A549 (cell line): Measurements from ENCODE around the gene TBX1. TPM values are rescaled to one million over a fixed set of nuclear protein-coding genes. Genes with fewer than 3 reads are reported as not detected.

Source experiments
- ATAC-seq, 2 experiments: fragments of 200-7000 bp in 1 of 2; fragments of >200 bp in 1 of 2; cut with Nextera tagmentation in 1 of 2; cut with Tn5 transposase in 1 of 2; 3 replicates each; pipeline versions ENCODE4 v1.8.0 to v1.9.1; 2018 to 2020; ENCODE audit warnings: mild to moderate bottlenecking in 1 of 2, moderate library complexity in 1 of 2
- CTCF ChIA-PET: fragments of 300-600 bp; sonication (Branson Sonifier 250); formaldehyde crosslinking; extraction: SDS; loops from one replicate; lab custom pipeline; 2021; ENCODE audit warnings: antibody characterized with exemption, inconsistent platforms; lab: Yijun Ruan, JAX
- POLR2A ChIA-PET: fragments of 350-600 bp; formaldehyde crosslinking; extraction: SDS; loops from one replicate; lab custom pipeline; 2021; ENCODE audit warnings: antibody characterized with exemption, inconsistent platforms; lab: Yijun Ruan, JAX
- DNase-seq, 2 experiments: peaks; one replicate each; pipeline versions ENCODE4 v3.0.0 to v3.0.0-alpha.2; 2011 to 2016; ENCODE audit warnings: low read depth in 1 of 2, low spot score in 1 of 2
- FAIRE-seq: peaks from 2 replicates; lab custom pipeline; 2011; peaks lifted over from hg19 to GRCh38; lab: Jason Lieb, UNC
- H3K27ac ChIP-seq, 2 experiments: fragments of >200 bp; sonication (Bioruptor Twin); formaldehyde crosslinking; 3 replicates each; pipeline ENCODE4 v1.5.1; 2016 to 2017
- H3K4me1 ChIP-seq: fragments of >200 bp; sonication (Bioruptor Twin); formaldehyde crosslinking; 3 replicates; pipeline ENCODE4 v1.6.1; 2016
- H3K4me2 ChIP-seq: fragments of >200 bp; sonication (Bioruptor Twin); formaldehyde crosslinking; 3 replicates; pipeline ENCODE4 v1.6.1; 2016
- H3K4me3 ChIP-seq: fragments of >200 bp; sonication (Bioruptor Twin); formaldehyde crosslinking; 3 replicates; pipeline ENCODE4 v1.5.1; 2016
- H3K9me3 ChIP-seq: fragments of >200 bp; sonication (Bioruptor Twin); formaldehyde crosslinking; 3 replicates; pipeline ENCODE4 v1.6.1; 2016
- CBX8 ChIP-seq: fragments of 200-600 bp; sonication (generic); IDR thresholded peaks from 2 replicates; pipeline ENCODE4 v1.6.1; 2016
- CEBPB ChIP-seq, 2 experiments: fragments of >200 bp in 1 of 2; sonication (Bioruptor Twin) in 1 of 2; formaldehyde crosslinking in 1 of 2; IDR thresholded peaks; 2 replicates each; pipeline ENCODE4 v1.6.1; 2012 to 2016
- EP300 ChIP-seq, 2 experiments: fragments of >200 bp; sonication (Bioruptor Twin); formaldehyde crosslinking; IDR thresholded peaks; 2 replicates in 1 of 2; 3 replicates in 1 of 2; pipeline ENCODE4 v1.6.1; 2016 to 2017
- FOSL2 ChIP-seq, 2 experiments: fragments of 450-650 bp in 1 of 2; fragments of >200 bp in 1 of 2; sonication (Bioruptor Twin) in 1 of 2; formaldehyde crosslinking; IDR thresholded peaks; 2 replicates each; pipeline versions ENCODE4 v1.5.0 to v1.6.1; 2016 to 2020; ENCODE audit warnings: mild to moderate bottlenecking in 1 of 2, moderate library complexity in 1 of 2
- HDAC2 ChIP-seq: fragments of 200-600 bp; sonication (generic); IDR thresholded peaks from 2 replicates; pipeline ENCODE4 v1.6.1; 2016
- HEYL ChIP-seq: fragments of 250-450 bp; sonication (Bioruptor Pico); IDR thresholded peaks from 2 replicates; pipeline ENCODE4 v1.8.0; 2021; ENCODE audit warnings: mild to moderate bottlenecking, moderate library complexity
- HOXB13 ChIP-seq: fragments of 250-450 bp; sonication (Bioruptor Pico); IDR thresholded peaks from 2 replicates; pipeline ENCODE4 v1.5.0; 2020; ENCODE audit warnings: low read depth, mild to moderate bottlenecking, moderate library complexity
- JUNB ChIP-seq: fragments of >200 bp; sonication (Bioruptor Twin); formaldehyde crosslinking; IDR thresholded peaks from 2 replicates; pipeline ENCODE4 v1.6.1; 2016
- MAFK ChIP-seq: fragments of 450-650 bp; IDR thresholded peaks from 2 replicates; pipeline ENCODE4 v1.6.1; 2014; ENCODE audit not compliant: partially characterized antibody
- NPAS2 ChIP-seq: fragments of 250-450 bp; sonication (Bioruptor Pico); IDR thresholded peaks from 2 replicates; pipeline ENCODE4 v1.8.0; 2022; ENCODE audit warnings: mild to moderate bottlenecking, moderate library complexity, borderline replicate concordance
- POLR2A ChIP-seq: IDR thresholded peaks from 2 replicates; pipeline ENCODE4 v1.6.1; 2012; ENCODE audit warnings: mild to moderate bottlenecking, low read length
- RCOR1 ChIP-seq: fragments of 150-350 bp; IDR thresholded peaks from 2 replicates; pipeline ENCODE4 v1.6.1; 2014; ENCODE audit warnings: antibody characterized with exemption, low read length, low read depth
- TFCP2L1 ChIP-seq: fragments of 250-450 bp; sonication (Bioruptor Pico); IDR thresholded peaks from 2 replicates; pipeline ENCODE4 v1.5.0; 2021; ENCODE audit warnings: mild to moderate bottlenecking
- TP53 ChIP-seq: fragments of 250-450 bp; sonication (Bioruptor Pico); IDR thresholded peaks from 2 replicates; pipeline ENCODE4 v1.5.0; 2021; ENCODE audit warnings: mild to moderate bottlenecking, moderate library complexity
- ZC3H11A ChIP-seq: fragments of 450-650 bp; IDR thresholded peaks from 2 replicates; pipeline ENCODE4 v1.6.1; 2014; ENCODE audit warnings: antibody characterized with exemption, mild to moderate bottlenecking
- ZNF302 ChIP-seq: fragments of 250-450 bp; sonication (Bioruptor Pico); IDR thresholded peaks from 2 replicates; pipeline ENCODE4 v1.9.0; 2021; ENCODE audit warnings: inconsistent platforms, mild to moderate bottlenecking, moderate library complexity
- WGBS: methylation state at CpG from one replicate; pipeline ENCODE4 v1.1.6; 2017; ENCODE audit errors: missing lambda C conversion rate; 5-methylcytosine and 5-hydroxymethylcytosine counted together
- polyA plus RNA-seq, 4 experiments: library from polyadenylated mRNA; depleted of rRNA in 3 of 4; stranded (reverse); fragments of >200 nt; fragmentation: RNase III in 1 of 4; extraction: RNeasy Plus Mini Kit Qiagen cat#74134 plus additional on column Dnase treatment in 1 of 4; gene quantifications; 2 replicates in 3 of 4; 3 replicates in 1 of 4; pipeline ENCODE4 v1.2.3, GENCODE V29; 2011 to 2017
- TF ChIP-seq, protein P1 (sequence below): fragments of 250-450 bp; sonication (Bioruptor Pico); IDR thresholded peaks from 2 replicates; pipeline ENCODE4 v1.5.0; 2021; ENCODE audit warnings: mild to moderate bottlenecking, moderate library complexity, borderline replicate concordance
- TF ChIP-seq, protein P2 (sequence below): IDR thresholded peaks from 2 replicates; pipeline ENCODE4 v1.6.1; 2012
- TF ChIP-seq, protein P3 (sequence below): fragments of 250-450 bp; sonication (Bioruptor Pico); IDR thresholded peaks from 2 replicates; pipeline ENCODE4 v1.5.0; 2020; ENCODE audit warnings: low read depth, mild to moderate bottlenecking, moderate library complexity
- TF ChIP-seq, protein P4 (sequence below): fragments of 200-600 bp; sonication (generic); IDR thresholded peaks from 2 replicates; pipeline ENCODE4 v1.6.1; 2016; ENCODE audit warnings: antibody characterized with exemption, mild to moderate bottlenecking, moderate library complexity
- TF ChIP-seq, protein P5 (sequence below): fragments of 150-350 bp; IDR thresholded peaks from 2 replicates; pipeline ENCODE4 v1.6.1; 2014; ENCODE audit warnings: low read depth, mild to moderate bottlenecking, low read length
- TF ChIP-seq, protein P6 (sequence below): IDR thresholded peaks from 2 replicates; pipeline ENCODE4 v1.6.1; 2012

The TBX1 gene
- polyA plus RNA-seq, 2 of the 4 experiments (the other 2 are of a cell fraction), result 0.30 to 2.8 TPM

DNA sequence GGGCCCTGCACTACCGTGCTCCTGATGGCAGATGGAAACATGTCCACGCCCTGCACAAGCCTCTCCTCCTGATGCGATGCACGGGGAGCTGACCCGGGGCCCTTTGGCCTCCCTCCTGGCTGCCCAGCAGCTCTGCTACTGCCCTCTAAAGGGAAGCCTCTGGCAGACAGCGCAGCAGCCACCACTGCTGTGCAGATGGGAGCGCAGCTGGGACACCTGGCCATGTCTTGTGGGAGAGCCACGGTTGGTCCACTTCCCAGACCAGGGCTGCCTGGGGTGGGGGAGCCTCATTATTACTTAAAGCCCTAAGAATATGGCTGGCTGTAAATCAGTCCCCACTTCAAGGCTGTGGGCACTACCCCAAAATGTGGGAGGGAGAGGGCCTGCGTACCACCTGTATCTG lies 38.3 kb downstream of the TBX1 start:
- WGBS, result no CpG with 5 or more reads among the region's 9 CpGs
- H3K4me1 ChIP-seq, result no peaks in the 10 kb centered on the region
- H3K9me3 ChIP-seq, result no peaks in the 10 kb centered on the region
- no peak for DNase-seq
- ChIA-PET CTCF (no interaction called here), POLR2A (no interaction called here)
- no peak overlapping the region for H3K27ac ChIP-seq
- H3K4me3 ChIP-seq, result no peak overlapping the region
- TF ChIP-seq, protein P1, sequence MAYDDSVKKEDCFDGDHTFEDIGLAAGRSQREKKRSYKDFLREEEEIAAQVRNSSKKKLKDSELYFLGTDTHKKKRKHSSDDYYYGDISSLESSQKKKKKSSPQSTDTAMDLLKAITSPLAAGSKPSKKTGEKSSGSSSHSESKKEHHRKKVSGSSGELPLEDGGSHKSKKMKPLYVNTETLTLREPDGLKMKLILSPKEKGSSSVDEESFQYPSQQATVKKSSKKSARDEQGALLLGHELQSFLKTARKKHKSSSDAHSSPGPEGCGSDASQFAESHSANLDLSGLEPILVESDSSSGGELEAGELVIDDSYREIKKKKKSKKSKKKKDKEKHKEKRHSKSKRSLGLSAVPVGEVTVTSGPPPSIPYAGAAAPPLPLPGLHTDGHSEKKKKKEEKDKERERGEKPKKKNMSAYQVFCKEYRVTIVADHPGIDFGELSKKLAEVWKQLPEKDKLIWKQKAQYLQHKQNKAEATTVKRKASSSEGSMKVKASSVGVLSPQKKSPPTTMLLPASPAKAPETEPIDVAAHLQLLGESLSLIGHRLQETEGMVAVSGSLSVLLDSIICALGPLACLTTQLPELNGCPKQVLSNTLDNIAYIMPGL (CRISPR knock-in tag), result no peak
- TF ChIP-seq RCOR1 (no peak), EP300 (IDR thresholded peaks at IDR 0.05) (no peak), JUNB (no peak), ZNF302 (CRISPR knock-in tag) (no peak)
- no peak overlapping the region for H3K4me2 ChIP-seq
- ATAC-seq, result no peak; a peak in 1 of 6 replicates
- no peak for FAIRE-seq

DNA sequence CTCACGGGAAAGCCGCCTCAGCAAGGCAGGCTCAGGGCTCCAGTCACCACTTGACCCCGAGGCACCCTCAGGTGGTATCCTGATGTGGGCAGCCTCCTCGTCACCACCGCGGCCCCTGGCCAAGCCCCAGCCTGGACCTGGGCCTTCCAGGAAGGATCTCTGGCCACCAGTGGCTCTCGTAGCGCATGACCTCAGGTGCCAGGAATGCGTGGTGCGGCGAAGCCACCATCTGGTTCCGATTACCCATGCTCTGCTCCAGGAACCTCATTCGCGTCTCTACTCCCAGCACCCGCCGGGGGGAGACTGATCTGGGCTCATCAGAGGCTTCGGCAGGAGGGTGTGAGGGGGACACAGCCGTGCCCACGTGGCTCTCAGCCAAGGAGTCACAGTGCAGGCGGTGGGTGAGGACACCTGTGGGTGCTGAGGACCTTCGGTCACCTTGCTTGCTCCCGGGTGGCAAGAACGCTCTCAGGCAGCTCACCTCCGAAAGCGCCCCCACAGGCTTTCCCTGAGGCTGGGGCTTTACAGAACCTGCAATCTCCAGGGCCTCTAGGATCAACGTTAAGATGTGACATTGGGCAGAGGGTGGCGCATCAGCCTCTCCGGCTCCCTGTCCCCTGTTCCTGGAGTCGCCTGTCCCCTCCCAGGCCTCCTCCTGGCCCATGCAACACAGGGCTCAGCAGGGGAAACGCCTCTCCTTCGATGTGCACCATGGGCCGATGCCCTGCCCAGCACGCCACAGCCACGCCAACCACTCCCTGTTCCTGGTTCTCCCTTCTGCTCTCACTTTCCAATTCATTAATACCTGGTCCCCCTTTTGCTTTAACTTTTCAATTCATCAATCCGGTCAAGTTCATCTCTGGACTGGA lies 39.0 kb downstream of the TBX1 start:
- no peak overlapping the region for H3K4me3 ChIP-seq
- POLR2A ChIA-PET, result no interaction called here
- no peak for TF ChIP-seq ZC3H11A
- TF ChIP-seq TFCP2L1 (CRISPR knock-in tag), result no peak
- TF ChIP-seq CBX8, result no peak
- no peak for TF ChIP-seq HEYL (CRISPR knock-in tag)
- TF ChIP-seq, protein P2, sequence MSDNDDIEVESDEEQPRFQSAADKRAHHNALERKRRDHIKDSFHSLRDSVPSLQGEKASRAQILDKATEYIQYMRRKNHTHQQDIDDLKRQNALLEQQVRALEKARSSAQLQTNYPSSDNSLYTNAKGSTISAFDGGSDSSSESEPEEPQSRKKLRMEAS, result no peak
- no peak for TF ChIP-seq FOSL2 (IDR thresholded peaks at IDR 0.05)
- no peak for TF ChIP-seq FOSL2 (CRISPR knock-in tag; IDR thresholded peaks at IDR 0.05)
- TF ChIP-seq CEBPB (IDR thresholded peaks at IDR 0.05), result no peak
- TF ChIP-seq POLR2A, result no peak
- TF ChIP-seq TP53, result no peak
- no peak for TF ChIP-seq RCOR1
- TF ChIP-seq MAFK, result no peak
- TF ChIP-seq, protein P3, sequence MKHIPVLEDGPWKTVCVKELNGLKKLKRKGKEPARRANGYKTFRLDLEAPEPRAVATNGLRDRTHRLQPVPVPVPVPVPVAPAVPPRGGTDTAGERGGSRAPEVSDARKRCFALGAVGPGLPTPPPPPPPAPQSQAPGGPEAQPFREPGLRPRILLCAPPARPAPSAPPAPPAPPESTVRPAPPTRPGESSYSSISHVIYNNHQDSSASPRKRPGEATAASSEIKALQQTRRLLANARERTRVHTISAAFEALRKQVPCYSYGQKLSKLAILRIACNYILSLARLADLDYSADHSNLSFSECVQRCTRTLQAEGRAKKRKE, result no peak
- DNase-seq (no peak), FAIRE-seq (no peak), ATAC-seq (no peak)
- H3K4me2 ChIP-seq, result no peak overlapping the region
- no peaks in the 10 kb centered on the region for H3K4me1 ChIP-seq
- no peak overlapping the region for H3K27ac ChIP-seq
- no peaks in the 10 kb centered on the region for H3K9me3 ChIP-seq
- WGBS, result 88% methylated on average over 20 of the region's 35 CpGs
- CTCF ChIA-PET, result no interaction called here

DNA sequence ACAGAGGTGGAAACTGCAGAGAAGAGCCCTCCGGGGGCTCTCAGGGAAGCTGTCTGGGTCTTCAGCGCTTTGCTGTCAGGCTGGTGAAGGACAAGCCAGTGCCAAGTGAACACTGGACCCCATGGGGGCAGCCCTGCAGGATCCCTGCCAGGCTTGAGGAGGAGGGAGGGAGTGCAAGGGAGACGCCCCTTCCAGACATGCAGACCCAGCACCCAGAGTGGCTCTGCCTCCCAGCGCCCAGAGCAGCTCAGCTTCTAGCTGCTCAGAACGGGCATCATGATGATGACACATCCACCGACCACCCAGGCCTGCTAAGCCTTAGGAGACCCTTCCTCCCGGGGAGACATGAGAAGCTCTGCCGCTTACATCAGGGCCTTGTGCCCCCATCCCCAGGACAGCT lies 39.7 kb downstream of the TBX1 start:
- CTCF ChIA-PET, result interaction anchor here (0.6 to 1.6 kb wide), 9 partner anchors 9 to 146 kb away, joined by 3 to 12 read pairs (median 3); no protein-coding TSS in a partner anchor
- 98% methylated on average over 4 of the region's 8 CpGs for WGBS
- POLR2A ChIA-PET, result no interaction called here

More for the DNA sequence above, 39.7 kb downstream of the TBX1 start:
- Histone ChIP-seq H3K9me3 (no peaks in the 10 kb centered on the region), H3K4me1 (no peaks in the 10 kb centered on the region), H3K4me2 (no peak overlapping the region), H3K4me3 (no peak overlapping the region), H3K27ac (no peak overlapping the region)
- DNase-seq, result no peak
- ATAC-seq, result no peak
- TF ChIP-seq, protein P4, sequence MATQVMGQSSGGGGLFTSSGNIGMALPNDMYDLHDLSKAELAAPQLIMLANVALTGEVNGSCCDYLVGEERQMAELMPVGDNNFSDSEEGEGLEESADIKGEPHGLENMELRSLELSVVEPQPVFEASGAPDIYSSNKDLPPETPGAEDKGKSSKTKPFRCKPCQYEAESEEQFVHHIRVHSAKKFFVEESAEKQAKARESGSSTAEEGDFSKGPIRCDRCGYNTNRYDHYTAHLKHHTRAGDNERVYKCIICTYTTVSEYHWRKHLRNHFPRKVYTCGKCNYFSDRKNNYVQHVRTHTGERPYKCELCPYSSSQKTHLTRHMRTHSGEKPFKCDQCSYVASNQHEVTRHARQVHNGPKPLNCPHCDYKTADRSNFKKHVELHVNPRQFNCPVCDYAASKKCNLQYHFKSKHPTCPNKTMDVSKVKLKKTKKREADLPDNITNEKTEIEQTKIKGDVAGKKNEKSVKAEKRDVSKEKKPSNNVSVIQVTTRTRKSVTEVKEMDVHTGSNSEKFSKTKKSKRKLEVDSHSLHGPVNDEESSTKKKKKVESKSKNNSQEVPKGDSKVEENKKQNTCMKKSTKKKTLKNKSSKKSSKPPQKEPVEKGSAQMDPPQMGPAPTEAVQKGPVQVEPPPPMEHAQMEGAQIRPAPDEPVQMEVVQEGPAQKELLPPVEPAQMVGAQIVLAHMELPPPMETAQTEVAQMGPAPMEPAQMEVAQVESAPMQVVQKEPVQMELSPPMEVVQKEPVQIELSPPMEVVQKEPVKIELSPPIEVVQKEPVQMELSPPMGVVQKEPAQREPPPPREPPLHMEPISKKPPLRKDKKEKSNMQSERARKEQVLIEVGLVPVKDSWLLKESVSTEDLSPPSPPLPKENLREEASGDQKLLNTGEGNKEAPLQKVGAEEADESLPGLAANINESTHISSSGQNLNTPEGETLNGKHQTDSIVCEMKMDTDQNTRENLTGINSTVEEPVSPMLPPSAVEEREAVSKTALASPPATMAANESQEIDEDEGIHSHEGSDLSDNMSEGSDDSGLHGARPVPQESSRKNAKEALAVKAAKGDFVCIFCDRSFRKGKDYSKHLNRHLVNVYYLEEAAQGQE, result no peak
- no peak for TF ChIP-seq HOXB13
- TF ChIP-seq, protein P5, sequence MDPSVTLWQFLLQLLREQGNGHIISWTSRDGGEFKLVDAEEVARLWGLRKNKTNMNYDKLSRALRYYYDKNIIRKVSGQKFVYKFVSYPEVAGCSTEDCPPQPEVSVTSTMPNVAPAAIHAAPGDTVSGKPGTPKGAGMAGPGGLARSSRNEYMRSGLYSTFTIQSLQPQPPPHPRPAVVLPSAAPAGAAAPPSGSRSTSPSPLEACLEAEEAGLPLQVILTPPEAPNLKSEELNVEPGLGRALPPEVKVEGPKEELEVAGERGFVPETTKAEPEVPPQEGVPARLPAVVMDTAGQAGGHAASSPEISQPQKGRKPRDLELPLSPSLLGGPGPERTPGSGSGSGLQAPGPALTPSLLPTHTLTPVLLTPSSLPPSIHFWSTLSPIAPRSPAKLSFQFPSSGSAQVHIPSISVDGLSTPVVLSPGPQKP, result no peak
- no peak for TF ChIP-seq NPAS2
- no peak for TF ChIP-seq ZNF302 (CRISPR knock-in tag)
- TF ChIP-seq, protein P6, sequence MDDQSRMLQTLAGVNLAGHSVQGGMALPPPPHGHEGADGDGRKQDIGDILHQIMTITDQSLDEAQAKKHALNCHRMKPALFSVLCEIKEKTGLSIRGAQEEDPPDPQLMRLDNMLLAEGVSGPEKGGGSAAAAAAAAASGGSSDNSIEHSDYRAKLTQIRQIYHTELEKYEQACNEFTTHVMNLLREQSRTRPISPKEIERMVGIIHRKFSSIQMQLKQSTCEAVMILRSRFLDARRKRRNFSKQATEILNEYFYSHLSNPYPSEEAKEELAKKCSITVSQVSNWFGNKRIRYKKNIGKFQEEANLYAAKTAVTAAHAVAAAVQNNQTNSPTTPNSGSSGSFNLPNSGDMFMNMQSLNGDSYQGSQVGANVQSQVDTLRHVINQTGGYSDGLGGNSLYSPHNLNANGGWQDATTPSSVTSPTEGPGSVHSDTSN, result no peak
- TF ChIP-seq HDAC2, result no peak
- FAIRE-seq, result no peak
